NT2/D1 (cell line): ENCODE results near the gene FEN1.

ENCODE experiments used
- DNase-seq: peaks from one replicate; pipeline ENCODE4 v3.0.0-alpha.2; 2011; ENCODE audit warnings: low read depth, low spot score
- H3K27me3 ChIP-seq: 2 replicates; pipeline ENCODE4 v1.6.0; 2011; ENCODE audit warnings: mild to moderate bottlenecking; ENCODE audit not compliant: insufficient read length, insufficient read depth
- H3K36me3 ChIP-seq: 2 replicates; pipeline ENCODE4 v1.6.1; 2011; ENCODE audit warnings: mild to moderate bottlenecking, low read length, mixed read lengths; ENCODE audit not compliant: insufficient read depth, insufficient read length
- H3K4me1 ChIP-seq: 2 replicates; pipeline ENCODE4 v1.5.1; 2011; ENCODE audit not compliant: insufficient read depth, insufficient read length
- H3K4me3 ChIP-seq: 2 replicates; pipeline ENCODE4 v1.5.1; 2011; ENCODE audit warnings: low read depth; ENCODE audit not compliant: insufficient read length
- H3K9ac ChIP-seq: 2 replicates; pipeline ENCODE4 v1.6.0; 2011; ENCODE audit warnings: low read depth; ENCODE audit not compliant: insufficient read length
- H3K9me3 ChIP-seq: 2 replicates; pipeline ENCODE4 v1.5.1; 2011; ENCODE audit warnings: mild to moderate bottlenecking, low read length; ENCODE audit not compliant: insufficient read depth
- SUZ12 ChIP-seq: IDR thresholded peaks from 2 replicates; pipeline ENCODE4 v1.6.1; 2011; ENCODE audit not compliant: insufficient read length, insufficient read depth; ENCODE audit errors: extremely low read depth
- YY1 ChIP-seq: IDR thresholded peaks from 2 replicates; pipeline ENCODE4 v1.6.1; 2011; ENCODE audit not compliant: insufficient read length, insufficient read depth
- ZNF274 ChIP-seq: IDR thresholded peaks from 2 replicates; pipeline ENCODE4 v1.6.1; 2011; ENCODE audit warnings: mild to moderate bottlenecking, low read depth, low read length

FEN1 gene

GRCh38 chr11:61817471-61818202 lies 24.9 kb downstream of the FEN1 start:
- peaks cover 19% of the 10 kb centered on the region for H3K36me3 ChIP-seq
- TF ChIP-seq ZNF274 (no peak), SUZ12 (no peak), YY1 (no peak)
- H3K27me3 ChIP-seq, result no peaks in the 10 kb centered on the region
- H3K9me3 ChIP-seq, result peaks cover 7% of the 10 kb centered on the region; the same call in 1 of the 2 replicates
- peak overlapping the region; percentile 100 for H3K9ac ChIP-seq
- no peak for DNase-seq
- H3K4me1 ChIP-seq, result peaks cover 7% of the 10 kb centered on the region
- peak overlapping the region; percentile 96 for H3K4me3 ChIP-seq

DNA sequence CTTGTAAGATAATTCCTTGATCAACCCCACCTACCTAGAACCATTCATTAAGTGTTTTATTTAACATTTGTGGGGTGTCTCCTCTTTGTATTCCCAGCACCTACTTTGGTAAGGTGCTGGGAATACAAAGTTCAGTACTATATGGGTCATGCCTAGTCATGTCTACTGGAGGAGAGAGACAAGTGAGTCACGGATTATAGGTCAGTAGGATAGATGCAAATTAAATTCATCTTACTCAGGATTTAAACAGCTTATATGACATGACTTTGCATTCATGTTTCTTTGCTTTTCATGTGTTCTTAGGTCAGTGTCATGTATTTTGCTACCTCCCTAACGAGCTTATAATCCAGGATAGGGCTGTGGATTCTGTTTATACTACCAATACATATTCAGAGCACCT lies 27.5 kb downstream of the FEN1 start:
- no peaks in the 10 kb centered on the region for H3K27me3 ChIP-seq
- no peak overlapping the region for H3K9ac ChIP-seq
- TF ChIP-seq SUZ12 (no peak), YY1 (no peak), ZNF274 (no peak)
- no peaks in the 10 kb centered on the region for H3K9me3 ChIP-seq
- H3K36me3 ChIP-seq, result peaks cover 2% of the 10 kb centered on the region
- H3K4me1 ChIP-seq, result no peaks in the 10 kb centered on the region
- no peak for DNase-seq
- H3K4me3 ChIP-seq, result no peak overlapping the region

DNA sequence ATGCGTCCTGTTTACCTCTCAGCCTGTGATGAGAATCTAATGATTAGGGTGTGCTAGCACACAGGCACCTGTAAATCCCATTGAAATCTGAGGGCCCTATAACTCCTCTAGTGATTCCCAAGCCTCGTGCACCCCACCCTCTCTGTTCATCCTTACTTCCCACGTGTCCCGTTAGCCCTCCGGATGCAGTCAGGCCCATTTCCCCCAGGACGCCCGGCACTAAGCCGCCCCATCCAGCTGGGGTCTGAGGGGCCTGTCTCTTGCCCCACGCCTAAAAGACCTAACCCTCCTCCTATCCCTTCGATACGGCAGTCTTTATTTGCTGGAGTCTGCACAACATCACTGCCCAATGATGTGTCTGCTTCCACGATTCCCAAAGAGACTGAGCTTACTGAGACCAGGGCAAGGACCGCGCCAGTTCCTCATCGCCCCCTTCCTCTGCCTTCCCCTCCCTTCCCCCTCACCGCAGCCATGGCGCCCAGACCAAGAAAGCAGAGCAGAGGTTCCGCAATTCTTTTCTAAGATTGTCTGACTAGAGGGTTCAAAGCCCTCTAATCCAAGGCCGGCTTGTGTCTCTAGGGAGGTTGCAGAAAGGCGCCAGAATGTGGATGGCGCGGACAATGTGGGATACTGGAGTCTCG lies 34.3 kb downstream of the FEN1 start:
- peaks cover 9% of the 10 kb centered on the region for H3K4me1 ChIP-seq
- TF ChIP-seq SUZ12 (no peak), ZNF274 (no peak), YY1 (no peak)
- peak overlapping the region; percentile 60 for H3K4me3 ChIP-seq
- DNase-seq, result no peak
- H3K9ac ChIP-seq, result peak overlapping the region; percentile 93
- no peaks in the 10 kb centered on the region for H3K27me3 ChIP-seq
- peaks cover 20% of the 10 kb centered on the region for H3K36me3 ChIP-seq
- no peaks in the 10 kb centered on the region for H3K9me3 ChIP-seq

GRCh38 chr11:61827571-61828378 lies 35.1 kb downstream of the FEN1 start, which contains the start of gene FADS2:
Gene FADS2, plus strand, starts transcription at chr11:61828300. Its CDS starts 91 bp downstream, at chr11:61828391.
- Histone ChIP-seq H3K9ac (peak within 1 kb of the TSS; percentile 99), H3K9me3 (no peaks in the 10 kb centered on the region), H3K4me3 (peak within 1 kb of the TSS; percentile 98), H3K4me1 (peaks cover 14% of the 10 kb centered on the region), H3K36me3 (peaks cover 28% of the 10 kb centered on the region), H3K27me3 (no peaks in the 10 kb centered on the region)
- no peak for TF ChIP-seq YY1
- TF ChIP-seq ZNF274, result no peak
- no peak for TF ChIP-seq SUZ12
- DNase-seq, result peak; percentile 77

- Histone ChIP-seq H3K4me3 (peak overlapping the region; percentile 98), H3K4me1 (peaks cover 19% of the 10 kb centered on the region), H3K9ac (peak overlapping the region; percentile 99), H3K36me3 (peaks cover 30% of the 10 kb centered on the region), H3K27me3 (no peaks in the 10 kb centered on the region), H3K9me3 (no peaks in the 10 kb centered on the region)
- TF ChIP-seq YY1 (no peak), ZNF274 (no peak)
- no peak for DNase-seq
Measured at GRCh38 chr11:61828379-61828628, 35.6 kb downstream of the FEN1 start.

GRCh38 chr11:61828629-61829407 lies 36.1 kb downstream of the FEN1 start:
- Histone ChIP-seq H3K27me3 (no peaks in the 10 kb centered on the region), H3K4me1 (peaks cover 24% of the 10 kb centered on the region), H3K4me3 (peak overlapping the region; percentile 98), H3K9ac (peak overlapping the region; percentile 99), H3K9me3 (no peaks in the 10 kb centered on the region), H3K36me3 (peaks cover 35% of the 10 kb centered on the region)
- no peak for DNase-seq
- TF ChIP-seq YY1 (peak; percentile 50), ZNF274 (no peak)

- DNase-seq, result no peak
- TF ChIP-seq SUZ12, result no peak
- TF ChIP-seq ZNF274, result no peak
- no peak for TF ChIP-seq YY1
- peak overlapping the region; percentile 99 for H3K9ac ChIP-seq
- no peaks in the 10 kb centered on the region for H3K27me3 ChIP-seq
- peak overlapping the region; percentile 98 for H3K4me3 ChIP-seq
- no peaks in the 10 kb centered on the region for H3K9me3 ChIP-seq
- H3K4me1 ChIP-seq, result peaks cover 26% of the 10 kb centered on the region
- H3K36me3 ChIP-seq, result peaks cover 36% of the 10 kb centered on the region
Measured at GRCh38 chr11:61829806-61830205, 37.1 kb downstream of the FEN1 start.
